ENCODE measurements around the gene FGFR2.

GRCh38 chr10:121544301-121544869 lies 53.9 kb downstream of the FGFR2 start:
- no peak for TF ChIP-seq CTCF (IDR thresholded peaks at IDR 0.05; ENCODE audit: insufficient read depth, low read depth, low read length)
- TF ChIP-seq EZH2 (IDR thresholded peaks at IDR 0.05; ENCODE audit: insufficient read depth, low read length), result no peak

Data from astrocyte (in vitro differentiated cells and primary cell).